A549 (cell line): ENCODE data around the gene PTPRA. TPM values are rescaled to one million over a fixed set of nuclear protein-coding genes. Genes with fewer than 3 reads are reported as not detected.
A peak's percentile ranks its signal among the peaks of the same experiment; 100 is the strongest.

Experiments used
- ATAC-seq, 2 experiments: fragments of 200-7000 bp in 1 of 2; fragments of >200 bp in 1 of 2; cut with Nextera tagmentation in 1 of 2; cut with Tn5 transposase in 1 of 2; 3 replicates each; pipeline versions ENCODE4 v1.8.0 to v1.9.1; 2018 to 2020; ENCODE audit warnings: mild to moderate bottlenecking in 1 of 2, moderate library complexity in 1 of 2
- CTCF ChIA-PET: fragments of 300-600 bp; sonication (Branson Sonifier 250); formaldehyde crosslinking; extraction: SDS; loops from one replicate; lab custom pipeline; 2021; ENCODE audit warnings: antibody characterized with exemption, inconsistent platforms; lab: Yijun Ruan, JAX
- POLR2A ChIA-PET: fragments of 350-600 bp; formaldehyde crosslinking; extraction: SDS; loops from one replicate; lab custom pipeline; 2021; ENCODE audit warnings: antibody characterized with exemption, inconsistent platforms; lab: Yijun Ruan, JAX
- DNase-seq, 2 experiments: peaks; one replicate each; pipeline versions ENCODE4 v3.0.0 to v3.0.0-alpha.2; 2011 to 2016; ENCODE audit warnings: low read depth in 1 of 2, low spot score in 1 of 2
- FAIRE-seq: peaks from 2 replicates; lab custom pipeline; 2011; peaks lifted over from hg19 to GRCh38; lab: Jason Lieb, UNC
- H3K27ac ChIP-seq, 2 experiments: fragments of >200 bp; sonication (Bioruptor Twin); formaldehyde crosslinking; 3 replicates each; pipeline ENCODE4 v1.5.1; 2016 to 2017
- H3K4me1 ChIP-seq: fragments of >200 bp; sonication (Bioruptor Twin); formaldehyde crosslinking; 3 replicates; pipeline ENCODE4 v1.6.1; 2016
- H3K4me2 ChIP-seq: fragments of >200 bp; sonication (Bioruptor Twin); formaldehyde crosslinking; 3 replicates; pipeline ENCODE4 v1.6.1; 2016
- H3K4me3 ChIP-seq: fragments of >200 bp; sonication (Bioruptor Twin); formaldehyde crosslinking; 3 replicates; pipeline ENCODE4 v1.5.1; 2016
- H3K9me3 ChIP-seq: fragments of >200 bp; sonication (Bioruptor Twin); formaldehyde crosslinking; 3 replicates; pipeline ENCODE4 v1.6.1; 2016
- BHLHE40 ChIP-seq: IDR thresholded peaks from 2 replicates; pipeline ENCODE4 v1.6.1; 2012; ENCODE audit warnings: low read depth, low read length, inconsistent platforms
- CBX2 ChIP-seq: fragments of 200-600 bp; sonication (generic); IDR thresholded peaks from 2 replicates; pipeline ENCODE4 v1.6.1; 2016; ENCODE audit warnings: low read depth, mild to moderate bottlenecking, borderline replicate concordance
- CBX8 ChIP-seq: fragments of 200-600 bp; sonication (generic); IDR thresholded peaks from 2 replicates; pipeline ENCODE4 v1.6.1; 2016
- CHD2 ChIP-seq: fragments of 150-350 bp; IDR thresholded peaks from 2 replicates; pipeline ENCODE4 v1.6.1; 2014; ENCODE audit warnings: low read length; ENCODE audit not compliant: partially characterized antibody
- E2F6 ChIP-seq: IDR thresholded peaks from 2 replicates; pipeline ENCODE4 v1.6.1; 2012; ENCODE audit warnings: low read depth, borderline replicate concordance
- FOSB ChIP-seq: fragments of 250-450 bp; sonication (Bioruptor Pico); IDR thresholded peaks from 2 replicates; pipeline ENCODE4 v1.5.0; 2020; ENCODE audit warnings: mild to moderate bottlenecking, moderate library complexity
- FOXS1 ChIP-seq: fragments of 250-450 bp; sonication (Bioruptor Pico); IDR thresholded peaks from 2 replicates; pipeline ENCODE4 v1.5.0; 2020; ENCODE audit warnings: mild to moderate bottlenecking, moderate library complexity
- HEYL ChIP-seq: fragments of 250-450 bp; sonication (Bioruptor Pico); IDR thresholded peaks from 2 replicates; pipeline ENCODE4 v1.8.0; 2021; ENCODE audit warnings: mild to moderate bottlenecking, moderate library complexity
- KDM5A ChIP-seq: fragments of 200-600 bp; sonication (generic); IDR thresholded peaks from 2 replicates; pipeline ENCODE4 v1.6.1; 2016; ENCODE audit warnings: antibody characterized with exemption, mild to moderate bottlenecking
- MAX ChIP-seq: IDR thresholded peaks from 2 replicates; pipeline ENCODE4 v1.6.1; 2012
- NFE2L2 ChIP-seq: fragments of 150-350 bp; conservative IDR thresholded peaks from 2 replicates; pipeline ENCODE4 v1.6.1; 2014; ENCODE audit warnings: low read length
- NPAS2 ChIP-seq: fragments of 250-450 bp; sonication (Bioruptor Pico); IDR thresholded peaks from 2 replicates; pipeline ENCODE4 v1.8.0; 2022; ENCODE audit warnings: mild to moderate bottlenecking, moderate library complexity, borderline replicate concordance
- NR3C1 ChIP-seq: fragments of >200 bp; sonication (Bioruptor Twin); formaldehyde crosslinking; IDR thresholded peaks from 3 replicates; pipeline ENCODE4 v1.6.1; 2017
- REST ChIP-seq: fragments of 200-600 bp; sonication (generic); IDR thresholded peaks from 2 replicates; pipeline ENCODE4 v1.6.1; 2016; ENCODE audit warnings: antibody characterized with exemption, mild to moderate bottlenecking, moderate library complexity
- SMC3 ChIP-seq: fragments of >200 bp; sonication (Bioruptor Twin); formaldehyde crosslinking; IDR thresholded peaks from 3 replicates; pipeline ENCODE4 v1.6.1; 2018; ENCODE audit warnings: inconsistent platforms
- SREBF2 ChIP-seq: fragments of 450-650 bp; IDR thresholded peaks from 2 replicates; pipeline ENCODE4 v1.6.1; 2014; ENCODE audit warnings: mild to moderate bottlenecking, moderate library complexity
- TP53 ChIP-seq: fragments of 250-450 bp; sonication (Bioruptor Pico); IDR thresholded peaks from 2 replicates; pipeline ENCODE4 v1.5.0; 2021; ENCODE audit warnings: mild to moderate bottlenecking, moderate library complexity
- USF2 ChIP-seq: fragments of 450-650 bp; IDR thresholded peaks from 2 replicates; pipeline ENCODE4 v1.6.1; 2014; ENCODE audit warnings: antibody characterized with exemption
- ZFP36 ChIP-seq: fragments of 450-650 bp; IDR thresholded peaks from 2 replicates; pipeline ENCODE4 v1.6.1; 2014; ENCODE audit warnings: borderline replicate concordance; ENCODE audit not compliant: partially characterized antibody
- ZSCAN20 ChIP-seq: fragments of 250-450 bp; sonication (Bioruptor Pico); IDR thresholded peaks from 2 replicates; pipeline ENCODE4 v1.8.0; 2022; ENCODE audit warnings: mild to moderate bottlenecking, moderate library complexity
- WGBS: methylation state at CpG from one replicate; pipeline ENCODE4 v1.1.6; 2017; ENCODE audit errors: missing lambda C conversion rate; 5-methylcytosine and 5-hydroxymethylcytosine counted together
- polyA plus RNA-seq, 4 experiments: library from polyadenylated mRNA; depleted of rRNA in 3 of 4; stranded (reverse); fragments of >200 nt; fragmentation: RNase III in 1 of 4; extraction: RNeasy Plus Mini Kit Qiagen cat#74134 plus additional on column Dnase treatment in 1 of 4; gene quantifications; 2 replicates in 3 of 4; 3 replicates in 1 of 4; pipeline ENCODE4 v1.2.3, GENCODE V29; 2011 to 2017
- TF ChIP-seq, protein P1 (sequence below): fragments of >200 bp; sonication (Bioruptor Twin); formaldehyde crosslinking; IDR thresholded peaks from 2 replicates; pipeline ENCODE4 v1.6.1; 2016
- TF ChIP-seq, protein P2 (sequence below): fragments of >200 bp; sonication (Bioruptor Twin); formaldehyde crosslinking; IDR thresholded peaks from 3 replicates; pipeline ENCODE4 v1.6.1; 2016

PTPRA gene
- polyA plus RNA-seq, 2 of the 4 experiments (the other 2 are of a cell fraction): 29.2 to 83.2 TPM

GRCh38 chr20:2903686-2904085 is 30.4 kb downstream of the PTPRA start:
- ATAC-seq (no peak), DNase-seq (no peak)
- POLR2A ChIA-PET: no interaction called here
- no peak overlapping the region for H3K4me3 ChIP-seq
- CTCF ChIA-PET: interaction anchor here (0.6 to 2.3 kb wide), 6 partner anchors 9 to 347 kb away, joined by 3 to 6 read pairs (median 4); no protein-coding TSS in a partner anchor
- no peaks in the 10 kb centered on the region; the same call in 2 of the 3 replicates for H3K9me3 ChIP-seq
- H3K4me1 ChIP-seq: no peaks in the 10 kb centered on the region
- TF ChIP-seq BHLHE40 (no peak), REST (no peak), TP53 (CRISPR knock-in tag) (no peak), HEYL (CRISPR knock-in tag) (no peak), ZFP36 (no peak), SMC3 (no peak), CBX8 (no peak), NR3C1 (no peak), MAX (no peak), FOSB (CRISPR knock-in tag) (no peak), SREBF2 (no peak)
- TF ChIP-seq, protein P1, sequence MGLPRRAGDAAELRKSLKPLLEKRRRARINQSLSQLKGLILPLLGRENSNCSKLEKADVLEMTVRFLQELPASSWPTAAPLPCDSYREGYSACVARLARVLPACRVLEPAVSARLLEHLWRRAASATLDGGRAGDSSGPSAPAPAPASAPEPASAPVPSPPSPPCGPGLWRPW: no peak
- TF ChIP-seq, all 56 proteins: peak for 0
- FAIRE-seq: no peak
- Histone ChIP-seq H3K27ac (no peak overlapping the region), H3K4me2 (no peak overlapping the region)
- WGBS: 93% methylated on average over 6 of the region's 6 CpGs

DNA sequence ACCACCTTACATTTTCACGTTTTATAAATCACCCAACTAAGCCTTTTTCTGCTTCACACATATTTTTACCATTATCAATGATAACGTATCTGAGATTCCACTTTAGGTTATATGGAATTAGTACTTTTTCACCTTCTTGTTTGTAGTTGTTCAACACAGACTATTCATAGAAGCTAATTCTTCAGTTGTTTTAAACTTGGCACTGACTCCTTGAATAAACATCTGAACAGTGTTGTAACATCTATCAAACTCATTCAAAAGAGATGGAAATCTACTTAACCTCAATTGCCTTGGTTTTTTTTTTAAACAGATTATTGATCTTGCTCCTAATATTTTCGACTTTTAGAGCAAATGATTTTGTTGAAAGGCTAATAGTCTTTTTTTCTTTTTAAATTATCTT is 34.2 kb downstream of the PTPRA start:
- Histone ChIP-seq H3K9me3 (no peaks in the 10 kb centered on the region; the same call in 2 of the 3 replicates), H3K4me2 (no peak overlapping the region), H3K27ac (no peak overlapping the region), H3K4me1 (no peaks in the 10 kb centered on the region), H3K4me3 (no peak overlapping the region)
- 78% methylated on average over 3 of the region's 3 CpGs for WGBS
- CTCF ChIA-PET: interaction anchor here (0.6 to 1.6 kb wide), 6 partner anchors 20 to 191 kb away, joined by 3 to 4 read pairs (median 4); no protein-coding TSS in a partner anchor
- DNase-seq: no peak
- POLR2A ChIA-PET: interaction anchor here (0.9 kb wide), 1 partner anchor 35 kb away, joined by 3 read pairs; no protein-coding TSS in a partner anchor
- TF ChIP-seq FOSB (CRISPR knock-in tag): no peak
- TF ChIP-seq NPAS2 (CRISPR knock-in tag): no peak
- no peak for TF ChIP-seq NFE2L2
- TF ChIP-seq MAX: no peak
- TF ChIP-seq FOXS1 (CRISPR knock-in tag): no peak
- TF ChIP-seq KDM5A: no peak
- TF ChIP-seq E2F6: no peak
- no peak for TF ChIP-seq HEYL (CRISPR knock-in tag)
- TF ChIP-seq USF2: no peak
- TF ChIP-seq SMC3: no peak
- TF ChIP-seq CBX2: no peak
- TF ChIP-seq CHD2: no peak
- no peak for TF ChIP-seq REST
- TF ChIP-seq, protein P2, sequence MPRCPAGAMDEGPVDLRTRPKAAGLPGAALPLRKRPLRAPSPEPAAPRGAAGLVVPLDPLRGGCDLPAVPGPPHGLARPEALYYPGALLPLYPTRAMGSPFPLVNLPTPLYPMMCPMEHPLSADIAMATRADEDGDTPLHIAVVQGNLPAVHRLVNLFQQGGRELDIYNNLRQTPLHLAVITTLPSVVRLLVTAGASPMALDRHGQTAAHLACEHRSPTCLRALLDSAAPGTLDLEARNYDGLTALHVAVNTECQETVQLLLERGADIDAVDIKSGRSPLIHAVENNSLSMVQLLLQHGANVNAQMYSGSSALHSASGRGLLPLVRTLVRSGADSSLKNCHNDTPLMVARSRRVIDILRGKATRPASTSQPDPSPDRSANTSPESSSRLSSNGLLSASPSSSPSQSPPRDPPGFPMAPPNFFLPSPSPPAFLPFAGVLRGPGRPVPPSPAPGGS: no peak
- TF ChIP-seq ZSCAN20 (CRISPR knock-in tag): no peak
- ATAC-seq: no peak
- peak; percentile 23 for FAIRE-seq
